Stomach smooth muscle (tissue), 2 donors: Measurements from ENCODE around the gene GH2.

ENCODE experiments used
- H3K27ac ChIP-seq: one replicate; pipeline ENCODE4 v1.7.0; 2013; ENCODE audit warnings: mild to moderate bottlenecking, low read length, inconsistent platforms
- H3K27me3 ChIP-seq, 2 donors: one replicate each; pipeline ENCODE4 v1.7.0; 2013; ENCODE audit warnings: low read length in 2 of 2; ENCODE audit not compliant: insufficient read depth in 2 of 2, control insufficient read depth in 1 of 2
- H3K36me3 ChIP-seq, 2 donors: one replicate each; pipeline ENCODE4 v1.7.0; 2013; ENCODE audit warnings: low read length in 2 of 2; ENCODE audit not compliant: control insufficient read depth in 2 of 2, insufficient read depth in 2 of 2
- H3K4me1 ChIP-seq: one replicate; pipeline ENCODE4 v1.7.0; 2013; ENCODE audit warnings: low read length; ENCODE audit not compliant: control insufficient read depth, insufficient read depth
- H3K4me3 ChIP-seq, 2 donors: one replicate each; pipeline ENCODE4 v1.7.0; 2013; ENCODE audit warnings: low read length in 2 of 2
- H3K9ac ChIP-seq, 2 donors: one replicate each; pipeline ENCODE4 v1.7.0; 2013; ENCODE audit warnings: low read length in 2 of 2, mild to moderate bottlenecking in 1 of 2
- H3K9me3 ChIP-seq, 2 donors: one replicate each; pipeline ENCODE4 v1.7.0; 2013; ENCODE audit warnings: low read length in 2 of 2; ENCODE audit not compliant: control insufficient read depth in 2 of 2
- donor health status: healthy.
- donor health status: Pancreatic carcinoma.

GH2 gene

DNA sequence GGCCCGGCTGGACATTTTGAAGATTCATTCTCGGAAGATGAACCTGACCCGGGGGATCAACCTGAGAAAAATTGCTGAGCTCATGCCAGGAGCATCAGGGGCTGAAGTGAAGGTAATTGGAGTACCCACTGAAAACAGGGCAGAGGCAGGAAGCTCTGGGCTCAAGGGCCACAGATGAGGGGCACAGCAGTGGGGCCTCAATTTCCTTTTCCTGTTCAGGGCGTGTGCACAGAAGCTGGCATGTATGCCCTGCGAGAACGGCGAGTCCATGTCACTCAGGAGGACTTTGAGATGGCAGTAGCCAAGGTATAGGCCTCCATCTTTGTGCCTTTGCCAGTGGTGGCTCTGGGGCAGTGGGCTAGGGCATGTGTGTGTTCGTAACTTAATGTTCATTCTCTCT lies 50.2 kb downstream of the GH2 start:
- H3K9me3 ChIP-seq, result no peaks in the 10 kb centered on the region
- H3K36me3 ChIP-seq, result peaks cover 57 to 72% of the 10 kb centered on the region in 2 donors
- no peak overlapping the region for H3K27ac ChIP-seq
- no peak overlapping the region for H3K9ac ChIP-seq
- H3K4me1 ChIP-seq, result peaks cover 23% of the 10 kb centered on the region
- H3K27me3 ChIP-seq, result no peaks in the 10 kb centered on the region
- H3K4me3 ChIP-seq, result no peak overlapping the region

DNA sequence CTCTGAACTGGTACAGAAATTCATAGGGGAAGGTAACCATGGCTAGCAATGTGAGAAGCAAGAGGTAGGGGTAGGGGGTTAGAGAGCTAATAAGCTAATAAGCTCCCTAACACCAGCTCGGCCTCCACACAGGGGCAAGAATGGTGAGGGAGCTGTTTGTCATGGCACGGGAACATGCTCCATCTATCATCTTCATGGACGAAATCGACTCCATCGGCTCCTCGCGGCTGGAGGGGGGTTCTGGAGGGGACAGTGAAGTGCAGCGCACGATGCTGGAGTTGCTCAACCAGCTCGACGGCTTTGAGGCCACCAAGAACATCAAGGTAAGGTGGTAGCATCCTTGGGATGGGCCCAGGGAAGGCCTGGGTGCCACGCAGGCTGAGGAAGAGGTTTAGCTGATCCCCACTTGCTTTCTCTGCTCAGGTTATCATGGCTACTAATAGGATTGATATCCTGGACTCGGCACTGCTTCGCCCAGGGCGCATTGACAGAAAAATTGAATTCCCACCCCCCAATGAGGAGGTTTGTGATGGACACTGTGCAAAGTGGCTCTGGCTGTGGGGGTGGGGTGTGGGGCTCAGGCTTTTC lies 50.7 kb downstream of the GH2 start:
- peaks cover 28% of the 10 kb centered on the region for H3K4me1 ChIP-seq
- no peak overlapping the region for H3K27ac ChIP-seq
- H3K4me3 ChIP-seq, result no peak overlapping the region
- peaks cover 56 to 67% of the 10 kb centered on the region in 2 donors for H3K36me3 ChIP-seq
- H3K9ac ChIP-seq, result no peak overlapping the region
- H3K27me3 ChIP-seq, result no peaks in the 10 kb centered on the region
- no peaks in the 10 kb centered on the region for H3K9me3 ChIP-seq

DNA sequence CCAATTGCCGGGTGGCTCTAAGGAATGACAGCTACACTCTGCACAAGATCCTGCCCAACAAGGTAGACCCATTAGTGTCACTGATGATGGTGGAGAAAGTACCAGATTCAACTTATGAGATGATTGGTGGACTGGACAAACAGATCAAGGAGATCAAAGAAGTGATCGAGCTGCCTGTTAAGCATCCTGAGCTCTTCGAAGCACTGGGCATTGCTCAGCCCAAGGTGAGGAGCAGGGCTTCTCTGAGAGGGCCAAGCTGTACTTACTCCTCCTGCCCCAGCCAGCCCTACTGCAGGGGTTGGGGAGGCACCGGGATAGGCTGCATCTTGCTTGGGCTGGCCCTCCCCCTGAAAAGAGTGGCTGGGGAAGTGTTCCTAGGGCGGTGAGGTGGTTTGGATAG lies 51.5 kb downstream of the GH2 start:
- H3K9ac ChIP-seq, result no peak overlapping the region
- H3K36me3 ChIP-seq, result peaks cover 62 to 64% of the 10 kb centered on the region in 2 donors
- no peaks in the 10 kb centered on the region for H3K27me3 ChIP-seq
- no peak overlapping the region for H3K4me3 ChIP-seq
- H3K4me1 ChIP-seq, result peaks cover 36% of the 10 kb centered on the region
- H3K9me3 ChIP-seq, result no peaks in the 10 kb centered on the region
- peak overlapping the region; percentile 1 for H3K27ac ChIP-seq
